GM23338 (cell line): ENCODE data around the gene AHNAK. TPM values are rescaled to one million over a fixed set of nuclear protein-coding genes. Genes with fewer than 3 reads are reported as not detected.

ENCODE experiments used
- ATAC-seq: fragments of 200-7000 bp; cut with Tn5 transposase; 3 replicates; pipeline ENCODE4 v1.9.1; 2020
- DNase-seq: peaks from one replicate; pipeline ENCODE4 v3.0.0-alpha.2; 2015; ENCODE audit warnings: low spot score
- H2AFZ ChIP-seq: fragments of 200-600 bp; sonication (generic); 2 replicates; pipeline ENCODE4 v1.8.0; 2016; ENCODE audit warnings: antibody characterized with exemption, mild to moderate bottlenecking, moderate library complexity
- H3F3A ChIP-seq: fragments of 200-600 bp; sonication (generic); replicated peaks from 2 replicates; pipeline ENCODE4 v1.8.0; 2017; ENCODE audit warnings: antibody characterized with exemption, mixed run types, low read depth
- H3K27ac ChIP-seq: fragments of 200-600 bp; sonication (generic); 2 replicates; pipeline ENCODE4 v1.6.1; 2016; ENCODE audit warnings: low read depth
- H3K27me3 ChIP-seq: fragments of 200-600 bp; sonication (generic); 2 replicates; pipeline ENCODE4 v1.8.0; 2016; ENCODE audit warnings: mild to moderate bottlenecking, mixed run types, moderate library complexity; ENCODE audit not compliant: insufficient read depth
- H3K36me3 ChIP-seq: fragments of 200-600 bp; sonication (generic); 2 replicates; pipeline ENCODE4 v1.8.0; 2016; ENCODE audit warnings: mild to moderate bottlenecking; ENCODE audit not compliant: insufficient read depth
- H3K4me1 ChIP-seq: fragments of 200-600 bp; sonication (generic); 2 replicates; pipeline ENCODE4 v1.8.0; 2016; ENCODE audit warnings: mild to moderate bottlenecking, moderate library complexity; ENCODE audit not compliant: insufficient read depth
- H3K4me2 ChIP-seq: fragments of 200-600 bp; sonication (generic); 2 replicates; pipeline ENCODE4 v1.7.1; 2017; ENCODE audit warnings: mixed run types
- H3K4me3 ChIP-seq: fragments of 200-600 bp; sonication (generic); 2 replicates; pipeline ENCODE4 v1.6.1; 2016; ENCODE audit warnings: mixed run types
- H3K79me2 ChIP-seq: fragments of 200-600 bp; sonication (generic); replicated peaks from 2 replicates; pipeline ENCODE4 v1.8.0; 2017; ENCODE audit warnings: mild to moderate bottlenecking; ENCODE audit not compliant: insufficient read depth
- H3K9me2 ChIP-seq: fragments of 200-600 bp; sonication (generic); 2 replicates; pipeline ENCODE4 v1.8.0; 2017; ENCODE audit not compliant: insufficient read depth
- H4K20me1 ChIP-seq: fragments of 200-600 bp; sonication (generic); replicated peaks from 2 replicates; pipeline ENCODE4 v1.8.0; 2017; ENCODE audit warnings: mild to moderate bottlenecking; ENCODE audit not compliant: insufficient read depth
- H3K27ac Mint-ChIP-seq: 2 replicates; pipeline ENCODE4 v1.8.0; 2020; ENCODE audit warnings: inconsistent platforms, mild to moderate bottlenecking, moderate library complexity, mixed read lengths
- H3K27me3 Mint-ChIP-seq: 3 replicates; pipeline ENCODE4 v1.8.0; 2022; ENCODE audit warnings: low read depth, mild to moderate bottlenecking, moderate library complexity, mixed read lengths, inconsistent platforms; ENCODE audit not compliant: insufficient read depth, poor library complexity
- H3K36me3 Mint-ChIP-seq: 3 replicates; pipeline ENCODE4 v1.8.0; 2021; ENCODE audit warnings: low read depth, mild to moderate bottlenecking, inconsistent platforms, moderate library complexity, mixed read lengths
- H3K4me1 Mint-ChIP-seq: 3 replicates; pipeline ENCODE4 v1.8.0; 2020; ENCODE audit warnings: mild to moderate bottlenecking, inconsistent platforms, mixed read lengths
- H3K4me3 Mint-ChIP-seq: 3 replicates; pipeline ENCODE4 v1.8.0; 2021; ENCODE audit warnings: moderate library complexity, mild to moderate bottlenecking, inconsistent platforms, mixed read lengths
- H3K9me3 Mint-ChIP-seq: 3 replicates; pipeline ENCODE4 v1.8.0; 2020; ENCODE audit warnings: moderate library complexity, mild to moderate bottlenecking, inconsistent platforms, mixed read lengths
- CREB1 ChIP-seq: fragments of 250-450 bp; sonication (Bioruptor Pico); IDR thresholded peaks from 2 replicates; pipeline ENCODE4 v1.5.0; 2020; ENCODE audit warnings: low read depth, mild to moderate bottlenecking, moderate library complexity
- ETS1 ChIP-seq: IDR thresholded peaks from 2 replicates; pipeline ENCODE4 v1.6.1; 2016; ENCODE audit warnings: antibody characterized with exemption
- EZH2 ChIP-seq: fragments of 200-600 bp; sonication (generic); IDR thresholded peaks from one replicate; pipeline ENCODE4 v1.8.0; 2017; ENCODE audit warnings: antibody characterized with exemption, mild to moderate bottlenecking, low read depth; ENCODE audit not compliant: unreplicated experiment
- EZH2phosphoT487 ChIP-seq: fragments of 200-600 bp; sonication (generic); IDR thresholded peaks from one replicate; pipeline ENCODE4 v1.8.1; 2018; ENCODE audit warnings: antibody characterized with exemption; ENCODE audit not compliant: unreplicated experiment
- JUNB ChIP-seq: IDR thresholded peaks from one replicate; pipeline ENCODE4 v1.6.1; 2016; ENCODE audit warnings: antibody characterized with exemption; ENCODE audit not compliant: unreplicated experiment
- NANOG ChIP-seq: IDR thresholded peaks from 2 replicates; pipeline ENCODE4 v1.6.1; 2016; ENCODE audit warnings: antibody characterized with exemption, borderline replicate concordance
- POLR2AphosphoS5 ChIP-seq: IDR thresholded peaks from 2 replicates; pipeline ENCODE4 v1.6.1; 2016; ENCODE audit warnings: antibody characterized with exemption, low read depth
- REST ChIP-seq: IDR thresholded peaks from one replicate; pipeline ENCODE4 v1.6.1; 2018; ENCODE audit warnings: antibody characterized with exemption; ENCODE audit not compliant: unreplicated experiment
- STAT1 ChIP-seq: IDR thresholded peaks from one replicate; pipeline ENCODE4 v1.6.1; 2016; ENCODE audit warnings: antibody characterized with exemption; ENCODE audit not compliant: unreplicated experiment
- ZNF114 ChIP-seq: fragments of 250-450 bp; sonication (Bioruptor Pico); IDR thresholded peaks from 2 replicates; pipeline ENCODE4 v1.5.0; 2020; ENCODE audit warnings: mild to moderate bottlenecking, moderate library complexity
- ZNF331 ChIP-seq: fragments of 250-450 bp; sonication (Bioruptor Pico); IDR thresholded peaks from 2 replicates; pipeline ENCODE4 v1.5.0; 2020; ENCODE audit warnings: low read depth, mild to moderate bottlenecking, moderate library complexity
- ZNF462 ChIP-seq: fragments of 250-450 bp; sonication (Bioruptor Pico); IDR thresholded peaks from 2 replicates; pipeline ENCODE4 v1.5.0; 2020; ENCODE audit warnings: mild to moderate bottlenecking, moderate library complexity
- polyA plus RNA-seq: library from polyadenylated mRNA; unstranded; fragments of >200 nt; fragmentation: Nextera tagmentation; extraction: Ambion mirVana; gene quantifications from 2 replicates; pipeline ENCODE4 v1.2.1, GENCODE V29; 2016
- total RNA-seq: library from RNA; depleted of rRNA; stranded (reverse); fragments of >200 nt; shearing (Covaris generic); gene quantifications from 2 replicates; pipeline ENCODE4 v1.2.3, GENCODE V29; 2014
- TF ChIP-seq, protein P1 (sequence below), 2 experiments: fragments of 200-600 bp in 1 of 2; sonication (generic) in 1 of 2; conservative IDR thresholded peaks; 2 replicates each; pipeline versions ENCODE4 v1.5.1 to v1.6.1; 2016 to 2017; ENCODE audit warnings: antibody characterized with exemption in 2 of 2, low read depth in 2 of 2, mild to moderate bottlenecking in 2 of 2, moderate library complexity in 1 of 2

The AHNAK gene
- total and polyA plus RNA-seq, 2 experiments from 2014 or later = 0.91 to 2.1 TPM

DNA sequence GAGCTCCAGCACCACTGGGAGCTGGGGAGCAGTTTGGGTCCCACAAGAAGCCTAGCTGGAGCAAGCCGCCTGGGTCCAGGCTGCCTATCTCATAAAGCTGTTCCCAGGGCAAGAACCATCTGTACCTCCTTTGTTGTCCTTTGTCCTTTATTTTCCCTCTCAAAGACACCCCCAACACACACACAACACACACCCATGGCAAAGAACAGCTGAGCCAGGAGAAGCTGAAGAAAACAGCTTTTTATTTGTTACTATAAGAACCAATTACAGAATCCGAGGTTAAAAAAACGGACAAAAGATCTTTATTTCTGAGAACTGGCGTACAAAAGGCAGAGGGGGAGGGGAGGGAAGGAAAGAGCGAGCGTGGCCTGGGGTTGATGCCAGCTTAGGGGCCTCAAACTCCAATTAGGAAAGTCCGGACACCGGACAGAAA is 46.4 kb upstream of the AHNAK start:
- peaks cover 28% of the 10 kb centered on the region for H3K36me3 ChIP-seq
- H3K9me2 ChIP-seq = no peaks in the 10 kb centered on the region
- Mint-ChIP-seq H3K27ac (no peak overlapping the region), H3K27me3 (peaks cover 27% of the 10 kb centered on the region), H3K4me1 (peaks cover 18% of the 10 kb centered on the region), H3K9me3 (peaks cover 4% of the 10 kb centered on the region; the same call in 2 of the 3 replicates), H3K4me3 (peak overlapping the region; percentile 47; the same call in 2 of the 3 replicates), H3K36me3 (peaks cover 64% of the 10 kb centered on the region)
- peaks cover 15% of the 10 kb centered on the region for H3K79me2 ChIP-seq
- ATAC-seq (no peak), DNase-seq (no peak)
- no peaks in the 10 kb centered on the region for H3K27me3 ChIP-seq
- H3K4me2 ChIP-seq = peak overlapping the region; percentile 92; the same call in 1 of the 2 replicates
- no peak overlapping the region for H3K27ac ChIP-seq
- no peak for TF ChIP-seq ZNF462 (CRISPR knock-in tag)
- no peak for TF ChIP-seq EZH2
- no peak for TF ChIP-seq STAT1
- no peak for TF ChIP-seq NANOG
- TF ChIP-seq JUNB = no peak
- TF ChIP-seq ZNF114 = no peak
- no peak for TF ChIP-seq ZNF331 (CRISPR knock-in tag)
- TF ChIP-seq, protein P1, sequence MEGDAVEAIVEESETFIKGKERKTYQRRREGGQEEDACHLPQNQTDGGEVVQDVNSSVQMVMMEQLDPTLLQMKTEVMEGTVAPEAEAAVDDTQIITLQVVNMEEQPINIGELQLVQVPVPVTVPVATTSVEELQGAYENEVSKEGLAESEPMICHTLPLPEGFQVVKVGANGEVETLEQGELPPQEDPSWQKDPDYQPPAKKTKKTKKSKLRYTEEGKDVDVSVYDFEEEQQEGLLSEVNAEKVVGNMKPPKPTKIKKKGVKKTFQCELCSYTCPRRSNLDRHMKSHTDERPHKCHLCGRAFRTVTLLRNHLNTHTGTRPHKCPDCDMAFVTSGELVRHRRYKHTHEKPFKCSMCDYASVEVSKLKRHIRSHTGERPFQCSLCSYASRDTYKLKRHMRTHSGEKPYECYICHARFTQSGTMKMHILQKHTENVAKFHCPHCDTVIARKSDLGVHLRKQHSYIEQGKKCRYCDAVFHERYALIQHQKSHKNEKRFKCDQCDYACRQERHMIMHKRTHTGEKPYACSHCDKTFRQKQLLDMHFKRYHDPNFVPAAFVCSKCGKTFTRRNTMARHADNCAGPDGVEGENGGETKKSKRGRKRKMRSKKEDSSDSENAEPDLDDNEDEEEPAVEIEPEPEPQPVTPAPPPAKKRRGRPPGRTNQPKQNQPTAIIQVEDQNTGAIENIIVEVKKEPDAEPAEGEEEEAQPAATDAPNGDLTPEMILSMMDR (conservative IDR thresholded peaks at IDR 0.05; ENCODE audit: low read depth in 2 of 2) = no peak
- no peak for TF ChIP-seq CREB1
- no peak for TF ChIP-seq EZH2phosphoT487
- no peak for TF ChIP-seq POLR2AphosphoS5
- TF ChIP-seq ETS1 = no peak
- no peak for TF ChIP-seq REST
- H4K20me1 ChIP-seq = peaks cover 19% of the 10 kb centered on the region
- peaks cover 55% of the 10 kb centered on the region for H3F3A ChIP-seq
- no peak overlapping the region for H2AFZ ChIP-seq
- H3K4me1 ChIP-seq = peaks cover 12% of the 10 kb centered on the region; the same call in 1 of the 2 replicates
- H3K4me3 ChIP-seq = no peak overlapping the region; the same call in 1 of the 2 replicates
